Activated CD4-positive, alpha-beta T cell treated with anti-CD3 and anti-CD28 coated beads, Interleukin-2, amount 50 U/mL, for 4 hours (primary cell): ENCODE data around the gene PLSCR3.
A peak's percentile ranks its signal among the peaks of the same experiment; 100 is the strongest.
"Not testable (repeated sequence)": the region's sequence is repeated elsewhere in the genome, so short reads cannot be mapped to it uniquely, and the experiment has no call there.

Experiments used
- DNase-seq, 2 experiments: peaks; one replicate each; pipeline ENCODE4 v3.0.0-alpha.2; 2020

The PLSCR3 gene

GRCh38 chr17:7379134-7379533, 15.2 kb downstream of the PLSCR3 start:
- no peak for DNase-seq

- no peak for DNase-seq
These were observed 20.0 kb downstream of the PLSCR3 start for GRCh38 chr17:7374353-7374752.

- DNase-seq = no peak
These were observed 23.5 kb downstream of the PLSCR3 start for GRCh38 chr17:7370853-7371252.

- DNase-seq = no peak
These were observed 24.5 kb downstream of the PLSCR3 start for GRCh38 chr17:7369825-7370224.

GRCh38 chr17:7368599-7368994, 25.7 kb downstream of the PLSCR3 start:
- not testable (repeated sequence) for DNase-seq

- DNase-seq = no peak
These were observed 26.3 kb downstream of the PLSCR3 start for GRCh38 chr17:7367918-7368598.

- no peak for DNase-seq
These were observed 27.2 kb downstream of the PLSCR3 start for GRCh38 chr17:7367083-7367482.

GRCh38 chr17:7365963-7366362, 28.4 kb downstream of the PLSCR3 start:
- DNase-seq = not testable (repeated sequence)

- DNase-seq = no peak
These were observed 31.0 kb downstream of the PLSCR3 start for GRCh38 chr17:7363311-7363710.

GRCh38 chr17:7361906-7362305, 32.4 kb downstream of the PLSCR3 start:
- DNase-seq = no peak

GRCh38 chr17:7357381-7357780, 36.9 kb downstream of the PLSCR3 start:
- no peak for DNase-seq

GRCh38 chr17:7356756-7357155, 37.6 kb downstream of the PLSCR3 start:
- no peak for DNase-seq

GRCh38 chr17:7356072-7356549, 38.2 kb downstream of the PLSCR3 start:
- DNase-seq = peak; percentile 81 to 82

- no peak for DNase-seq
These were observed 38.8 kb downstream of the PLSCR3 start for GRCh38 chr17:7355573-7355972.

GRCh38 chr17:7355053-7355452, 39.3 kb downstream of the PLSCR3 start, which contains the start of gene TMEM95:
Gene TMEM95, plus strand, starts transcription at chr17:7355156. Its CDS starts 49 bp downstream, at chr17:7355205.
- DNase-seq = no peak

- no peak for DNase-seq
These were observed 40.0 kb downstream of the PLSCR3 start for GRCh38 chr17:7354262-7354843.

- no peak for DNase-seq
These were observed 41.3 kb downstream of the PLSCR3 start for GRCh38 chr17:7352910-7353635.

GRCh38 chr17:7352503-7352889, 41.8 kb downstream of the PLSCR3 start:
- no peak for DNase-seq

GRCh38 chr17:7351665-7352502, 42.4 kb downstream of the PLSCR3 start, which contains the start of gene KCTD11:
Gene KCTD11, plus strand, starts transcription at chr17:7352162.
- peak; percentile 50 to 53 for DNase-seq

- DNase-seq = no peak
These were observed 45.7 kb downstream of the PLSCR3 start for GRCh38 chr17:7348478-7349242.

GRCh38 chr17:7347630-7348477, 46.5 kb downstream of the PLSCR3 start:
- no peak for DNase-seq
